Neural cell (in vitro differentiated cells): Measurements from ENCODE around the gene STRBP.

Experiments
- CTCF ChIP-seq: fragments of 450-650 bp; IDR thresholded peaks from 2 replicates; pipeline ENCODE4 v1.5.1; 2014; ENCODE audit warnings: antibody characterized with exemption, mild to moderate bottlenecking, moderate library complexity; ENCODE audit not compliant: poor library complexity, severe bottlenecking
- EZH2 ChIP-seq: fragments of 200-600, 300-800 bp; shearing (Covaris generic), sonication (generic); IDR thresholded peaks from 2 replicates; pipeline ENCODE4 v1.6.1; 2014; ENCODE audit warnings: antibody characterized with exemption, low read length, borderline replicate concordance, mild to moderate bottlenecking; ENCODE audit not compliant: insufficient read depth, poor library complexity, severe bottlenecking

GRCh38 chr9:123225995-123226394, 42.4 kb downstream of the STRBP start:
- no peak for TF ChIP-seq EZH2
- no peak for TF ChIP-seq CTCF
